GM18868 (cell line): ENCODE results near the gene PPP1R9A.

Experiments used
- ATAC-seq: cut with Tn5 transposase; IDR thresholded peaks from one replicate; pipeline ENCODE4 v1.9.1; 2021; ENCODE audit warnings: mild to moderate bottlenecking, moderate library complexity; ENCODE audit not compliant: unreplicated experiment

The PPP1R9A gene

DNA sequence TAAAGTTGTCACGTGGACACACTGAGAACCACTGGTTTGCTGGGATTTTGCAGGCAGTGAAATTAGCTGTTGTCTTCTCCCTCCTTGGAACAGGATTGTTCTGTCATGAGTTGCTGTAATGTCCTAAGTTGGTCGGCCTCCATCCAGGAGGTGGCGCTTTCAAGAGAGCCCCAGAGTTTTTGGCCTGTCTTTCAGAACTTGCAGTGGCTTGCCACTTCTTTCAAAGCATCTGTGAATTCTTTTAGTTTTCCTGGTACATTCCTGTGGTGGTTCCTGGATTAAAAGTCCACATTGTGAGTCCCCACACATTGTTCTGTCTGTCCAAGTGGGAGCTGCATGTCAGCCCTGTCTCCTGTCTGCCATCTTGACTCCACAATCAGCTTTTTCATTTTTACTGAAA lies 283.1 kb downstream of the PPP1R9A start:
- no peak for ATAC-seq

DNA sequence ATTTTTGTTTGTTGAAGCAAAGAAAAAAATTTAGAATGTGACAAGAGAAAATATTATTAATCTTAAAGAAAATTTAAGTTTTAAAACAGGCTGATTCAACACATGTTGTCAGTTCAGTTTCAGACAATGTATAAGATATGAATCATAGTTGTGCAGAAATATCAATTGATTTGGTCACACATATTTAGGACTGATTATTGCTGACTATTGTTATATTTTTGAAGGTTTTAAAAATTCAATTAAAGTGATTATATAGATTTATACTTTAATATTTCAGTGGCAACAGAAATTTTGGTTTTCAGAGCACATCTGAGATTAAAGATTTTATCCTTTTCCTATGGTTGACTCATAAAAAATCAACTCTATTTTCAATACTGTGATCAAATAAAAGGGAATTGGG lies 284.4 kb downstream of the PPP1R9A start:
- ATAC-seq: no peak

DNA sequence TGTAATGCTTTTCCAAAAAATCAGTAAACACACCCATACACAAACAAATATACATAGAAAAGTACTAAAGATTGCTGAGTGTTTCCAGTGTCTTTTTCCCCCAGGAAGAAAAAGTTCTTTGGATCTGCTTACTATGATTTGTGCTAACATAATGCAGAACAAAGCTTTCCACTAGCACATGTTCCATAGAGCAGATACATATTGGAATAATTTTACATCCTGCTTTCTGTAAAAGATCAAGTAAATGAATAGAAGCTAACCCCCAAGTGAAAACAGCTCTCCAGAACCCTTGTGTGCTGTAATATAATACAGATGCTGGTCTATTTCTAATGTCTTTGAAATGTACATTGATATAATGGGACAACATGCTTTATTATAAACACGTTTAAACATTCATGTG lies 291.5 kb downstream of the PPP1R9A start:
- ATAC-seq: no peak

DNA sequence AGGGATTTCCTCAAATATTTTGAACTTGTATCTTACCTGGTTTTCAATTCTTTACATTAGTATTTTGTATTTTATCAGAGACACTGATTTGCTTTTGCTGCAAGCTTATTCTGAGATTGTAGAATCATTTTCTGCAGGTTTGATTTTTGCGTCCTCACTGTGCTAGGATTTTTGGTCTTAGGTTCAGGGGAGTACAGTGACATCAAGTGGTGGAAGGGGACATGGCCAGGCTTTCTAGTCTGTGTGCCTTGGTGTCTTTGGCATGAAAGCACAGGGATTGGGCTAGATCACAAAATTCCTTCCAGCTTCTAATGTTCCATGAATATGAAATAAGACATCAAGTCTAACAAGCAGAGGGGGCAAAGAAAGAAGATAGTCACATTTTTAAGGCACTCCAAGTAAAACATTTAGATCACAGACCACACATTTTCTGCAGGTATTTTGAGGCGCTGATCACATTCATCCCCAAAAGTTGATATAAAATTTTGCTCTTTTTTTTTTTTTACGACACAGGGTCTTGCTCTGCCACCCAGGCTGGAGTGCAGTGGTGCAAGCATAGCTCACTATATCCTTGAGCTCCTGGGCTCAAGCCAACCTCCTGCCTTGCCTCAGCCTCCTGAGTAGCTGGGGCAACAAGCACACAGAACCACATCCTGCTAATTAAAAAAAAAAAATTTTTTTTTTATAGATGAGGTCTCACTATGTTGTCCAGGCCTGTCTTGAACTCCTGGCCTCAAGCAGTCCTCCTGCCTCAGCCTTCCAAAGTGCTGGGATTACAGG lies 292.6 kb downstream of the PPP1R9A start:
- peak; percentile 77 for ATAC-seq

DNA sequence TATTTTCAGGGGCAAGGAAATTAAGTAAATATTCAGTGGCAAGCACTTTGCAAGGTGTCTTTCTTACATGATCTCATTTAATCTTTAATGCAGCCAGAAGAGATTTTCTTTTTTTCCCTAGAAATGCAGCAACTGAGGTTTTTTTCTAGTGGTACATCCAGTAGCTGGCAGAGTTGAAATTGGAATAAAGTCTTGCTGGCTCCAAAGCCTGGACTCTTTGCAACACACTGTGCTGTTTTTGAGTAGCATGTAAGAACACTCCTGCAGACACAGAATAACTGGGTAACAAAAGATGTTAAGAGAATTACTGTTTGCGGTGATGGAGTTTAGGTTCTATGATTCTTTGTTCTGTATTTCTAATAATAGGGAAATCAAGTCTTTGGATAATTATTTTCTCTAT lies 293.3 kb downstream of the PPP1R9A start:
- no peak for ATAC-seq

DNA sequence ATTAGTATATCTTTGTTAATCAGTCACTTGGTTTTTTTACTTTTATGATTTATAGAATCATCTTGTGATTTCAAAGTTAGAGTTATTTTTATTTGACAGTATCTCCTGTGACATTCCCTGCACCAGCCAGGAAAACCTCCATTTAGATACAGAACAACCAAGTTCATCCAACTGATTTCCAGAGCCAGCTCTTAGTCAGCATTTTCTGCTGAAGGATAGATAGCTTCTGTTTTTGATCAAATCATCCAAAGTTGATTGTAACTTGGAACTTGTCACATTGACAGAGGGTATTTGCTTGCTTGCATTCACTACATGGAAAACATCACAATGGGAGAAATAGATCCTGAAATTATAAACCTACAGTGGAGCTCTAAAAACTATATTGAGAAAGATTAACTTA lies 294.3 kb downstream of the PPP1R9A start:
- ATAC-seq: no peak

DNA sequence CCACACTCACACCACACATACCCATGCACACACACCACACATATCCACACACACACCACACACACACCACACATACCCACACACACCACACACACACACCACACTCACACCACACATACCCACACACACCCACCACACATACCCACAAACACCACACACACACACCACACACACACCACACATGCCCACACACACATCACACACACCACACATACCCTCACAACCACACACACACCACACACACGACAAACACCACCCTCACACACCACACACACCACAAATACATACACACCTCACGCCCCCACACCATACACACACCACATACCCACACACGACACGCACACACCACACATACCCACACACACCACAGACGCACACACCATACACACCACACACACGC lies 297.2 kb downstream of the PPP1R9A start:
- no peak for ATAC-seq

DNA sequence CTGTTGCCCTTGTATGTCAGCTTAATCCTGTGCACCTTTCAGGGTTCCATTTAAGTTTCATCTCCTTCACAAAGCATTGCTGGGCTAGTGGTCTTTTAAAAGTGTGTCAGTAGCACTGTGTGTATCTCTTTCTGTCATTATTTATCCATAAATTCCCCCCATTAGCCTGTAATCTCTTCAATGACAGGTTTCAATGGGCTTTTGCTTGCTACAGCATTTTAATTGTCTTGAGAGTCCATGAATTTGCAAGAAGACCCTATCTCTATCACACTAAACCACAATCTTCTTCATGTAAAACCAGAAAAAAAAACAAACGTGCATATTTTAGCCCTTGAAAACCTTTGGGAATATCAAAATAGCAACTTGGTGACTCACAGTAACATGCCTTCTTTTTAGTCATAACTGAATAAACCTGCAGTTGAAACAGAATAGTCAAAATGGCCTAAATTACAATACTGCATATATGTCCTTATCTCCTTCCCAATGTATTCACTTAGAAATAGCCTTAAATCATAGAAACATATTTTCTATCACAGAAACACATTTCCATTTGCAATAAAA lies 298.4 kb downstream of the PPP1R9A start:
- ATAC-seq: no peak

DNA sequence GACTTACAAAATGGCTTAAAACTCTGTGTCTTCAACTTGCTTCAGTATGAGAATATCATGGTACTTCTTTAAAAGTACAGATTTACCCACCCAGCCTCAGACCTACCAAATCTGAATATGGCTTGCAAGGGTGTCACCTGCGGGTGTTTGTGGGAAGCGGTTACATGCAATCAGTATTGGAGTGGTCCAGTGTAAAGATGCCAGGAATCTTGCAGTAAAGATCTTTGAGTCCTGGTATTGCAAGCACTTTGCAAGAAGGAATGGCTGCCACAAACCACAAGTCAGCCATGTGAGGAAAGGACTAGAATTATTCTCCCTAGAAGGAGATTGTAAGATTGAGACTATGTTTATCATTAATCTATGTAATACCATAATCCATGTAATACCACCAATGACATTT lies 301.9 kb downstream of the PPP1R9A start:
- ATAC-seq: no peak

DNA sequence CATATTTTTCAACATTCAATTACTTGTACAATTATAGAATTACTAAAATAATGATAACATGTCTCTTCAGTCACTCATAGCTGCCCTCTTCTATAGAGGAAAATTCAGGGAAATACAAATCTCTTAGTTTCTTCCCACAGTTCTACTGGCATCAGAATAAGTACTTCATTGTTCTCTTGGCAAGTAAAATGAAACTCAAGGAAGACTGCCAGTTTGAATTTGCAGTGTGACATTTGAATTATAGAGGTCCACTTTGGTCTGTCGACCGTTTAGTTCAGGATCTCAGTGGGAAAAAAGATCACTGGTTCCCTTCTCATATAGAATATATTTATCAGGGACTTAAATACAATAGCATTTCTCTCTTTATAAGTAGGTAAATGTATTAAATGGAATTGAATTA lies 302.4 kb downstream of the PPP1R9A start:
- ATAC-seq: no peak

DNA sequence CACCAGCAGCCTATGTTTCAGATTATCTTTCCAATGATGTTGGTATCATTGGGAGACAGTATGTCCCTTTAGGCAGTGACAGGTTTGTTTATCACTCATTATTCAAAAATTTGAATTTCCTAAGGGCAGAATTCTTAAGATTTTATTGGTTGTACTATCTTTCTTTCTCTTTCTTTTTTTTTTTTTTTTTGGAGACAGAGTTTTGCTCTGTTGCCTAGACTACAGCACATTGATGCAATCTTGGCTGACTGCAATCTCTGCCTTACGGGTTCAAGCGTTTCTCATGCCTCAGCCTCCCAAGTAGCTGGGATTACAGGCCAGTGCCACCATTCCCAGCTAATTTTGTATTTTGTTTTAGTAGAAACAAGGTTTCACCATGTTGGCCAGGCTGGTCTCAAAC lies 305.8 kb downstream of the PPP1R9A start:
- ATAC-seq: no peak

DNA sequence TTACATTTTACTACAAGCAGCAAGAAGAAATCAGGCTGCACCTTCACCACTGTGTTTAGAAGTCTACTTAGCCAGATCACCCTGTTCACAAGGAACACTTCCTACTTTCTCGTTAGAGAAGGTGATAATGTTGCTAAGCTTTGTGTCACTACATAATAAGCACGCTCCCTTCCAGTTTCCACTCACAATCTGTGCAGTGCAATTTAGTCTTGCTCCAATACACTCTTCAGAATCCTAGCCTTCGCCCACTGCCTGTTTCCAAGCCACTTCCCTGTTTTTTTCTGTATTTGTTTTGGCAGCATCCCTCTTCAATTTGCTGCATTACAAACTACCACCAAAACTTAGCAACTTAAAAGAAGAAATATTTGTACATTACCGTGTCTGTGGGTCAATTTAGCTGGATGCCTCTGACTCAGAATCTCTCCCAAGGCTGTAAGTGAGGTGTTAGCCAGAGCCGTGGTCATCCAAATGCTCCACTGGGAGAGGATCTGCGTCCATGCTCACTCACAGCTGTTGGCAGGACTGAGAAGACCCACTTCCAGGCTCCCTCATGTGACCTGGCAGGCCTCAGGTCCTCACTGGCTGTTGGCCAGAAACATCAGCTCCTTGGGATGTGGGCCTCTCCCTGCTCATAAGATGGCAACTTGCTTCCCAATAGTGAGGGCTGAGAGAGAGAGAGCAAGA lies 306.6 kb downstream of the PPP1R9A start:
- no peak for ATAC-seq

DNA sequence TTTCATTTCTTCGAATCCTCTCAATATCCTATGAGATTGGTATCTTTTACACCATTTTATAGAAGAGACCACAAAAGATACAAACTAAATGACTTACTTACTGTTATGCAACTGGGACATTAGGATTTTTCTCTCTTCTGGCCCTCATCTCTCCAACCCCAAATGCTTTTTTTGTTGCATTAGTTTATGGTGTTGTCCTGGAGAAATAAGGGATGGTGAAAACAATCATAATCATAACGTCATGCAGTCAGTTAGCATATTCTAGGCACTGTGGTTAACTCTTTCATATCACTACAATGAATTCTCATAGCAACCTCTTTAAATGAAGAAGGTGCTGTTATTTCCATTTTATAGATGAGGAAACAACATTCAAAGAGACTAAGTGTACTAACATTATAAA lies 312.3 kb downstream of the PPP1R9A start:
- ATAC-seq: no peak

DNA sequence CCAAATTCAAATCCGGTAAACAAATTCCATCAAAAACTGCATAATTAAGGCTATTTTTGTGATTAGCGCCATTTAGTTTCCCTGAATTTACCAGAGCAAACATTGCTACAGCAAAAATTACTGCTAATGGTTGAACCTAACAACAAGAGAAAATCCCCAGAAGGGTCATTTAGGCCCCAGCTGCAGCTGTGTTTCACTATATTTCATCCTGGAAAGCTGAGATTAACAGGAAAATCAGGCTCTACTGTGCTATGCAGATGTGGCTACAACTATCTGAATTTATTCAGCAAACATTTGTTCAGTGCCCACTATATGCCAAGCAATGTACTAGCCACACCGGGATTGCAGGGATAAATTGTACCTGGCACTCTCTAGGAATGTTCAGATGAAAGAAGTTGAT lies 312.9 kb downstream of the PPP1R9A start:
- no peak for ATAC-seq

DNA sequence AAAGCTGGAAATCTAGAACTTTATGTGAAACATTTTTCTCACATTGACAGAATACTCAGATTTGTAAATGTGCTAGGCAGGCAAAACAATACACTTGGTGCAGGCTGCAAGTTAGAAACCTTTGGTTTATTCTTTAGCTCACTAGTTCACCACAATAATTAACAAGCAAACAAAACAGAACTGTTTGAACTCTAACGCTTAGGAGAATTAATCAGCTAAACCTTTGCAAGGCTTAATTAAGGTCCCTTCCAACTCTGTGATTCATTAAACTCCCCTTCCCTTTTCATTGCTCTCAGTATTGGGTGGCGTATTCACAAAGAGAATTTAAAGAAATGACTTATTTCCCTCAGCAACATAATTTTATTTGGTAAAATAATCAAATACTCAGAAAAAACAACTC lies 317.9 kb downstream of the PPP1R9A start:
- ATAC-seq: no peak

DNA sequence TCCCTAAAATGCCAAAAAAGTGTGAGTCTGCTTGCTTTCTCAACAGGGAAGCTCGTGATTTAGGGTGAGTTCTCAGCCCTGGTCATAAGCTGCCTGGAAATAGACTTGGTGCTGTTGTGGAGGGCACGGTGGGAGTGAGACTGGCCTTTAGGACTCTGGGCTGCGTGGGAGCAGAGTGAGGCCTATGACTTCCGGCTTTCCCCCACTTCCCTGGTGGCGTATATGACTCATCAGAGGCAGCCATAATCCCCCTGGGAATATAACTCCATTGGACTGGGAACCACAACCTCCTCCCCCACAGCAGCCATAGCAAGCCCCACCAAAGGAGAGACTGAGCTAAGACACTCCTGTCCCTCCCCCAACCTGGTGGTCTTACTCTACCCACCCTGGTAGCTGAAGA lies 321.9 kb downstream of the PPP1R9A start:
- no peak for ATAC-seq

DNA sequence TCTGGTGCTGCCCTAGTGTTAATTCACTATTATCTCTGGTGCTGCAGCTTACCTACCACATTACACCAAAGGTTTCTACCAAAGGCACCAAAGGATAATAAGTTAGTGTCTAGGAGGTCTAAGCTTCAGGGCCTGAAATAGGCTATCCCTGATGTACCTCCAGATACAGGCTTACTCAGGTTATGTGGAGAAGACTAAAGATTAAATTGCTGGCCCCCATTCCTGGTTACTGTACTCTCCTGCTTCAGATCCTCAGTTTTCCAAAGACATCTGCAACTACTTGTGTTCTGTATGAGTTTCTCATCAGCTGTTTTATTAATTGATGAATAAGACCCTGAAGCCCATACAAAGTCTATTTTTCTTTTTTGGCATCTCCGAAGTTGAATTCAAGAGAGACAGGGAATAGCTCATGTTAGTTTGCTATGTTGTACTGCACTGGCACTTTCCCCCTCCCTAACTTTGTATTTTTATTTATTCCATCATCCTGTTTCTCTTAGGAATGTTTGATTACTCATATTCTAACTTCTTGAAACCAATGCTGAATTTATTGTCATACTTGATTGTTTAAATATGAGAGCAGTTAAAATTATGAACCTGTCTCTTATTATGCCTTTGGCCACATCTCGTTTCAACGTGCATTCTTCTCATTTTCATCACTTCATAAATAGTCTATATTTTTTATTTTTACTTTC lies 331.0 kb downstream of the PPP1R9A start:
- ATAC-seq: no peak

DNA sequence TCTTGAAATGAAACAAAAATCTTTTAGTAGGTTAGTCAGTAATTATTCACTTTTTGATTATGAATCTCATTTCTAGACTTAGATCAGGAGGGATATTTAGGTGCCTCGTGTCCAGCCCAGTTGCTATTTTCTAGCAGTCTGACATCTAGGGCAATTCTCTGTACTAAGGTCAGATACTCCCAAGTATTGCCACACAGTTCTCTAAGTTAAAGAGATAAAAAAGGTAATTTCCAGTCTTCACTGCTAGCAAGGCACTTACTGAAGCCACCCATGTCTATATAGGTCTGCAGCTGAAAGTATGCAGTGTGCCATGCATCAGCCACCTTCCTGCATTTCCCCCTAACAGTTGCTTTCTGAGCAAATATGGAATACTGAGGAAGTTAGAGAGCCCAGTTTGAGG lies 333.5 kb downstream of the PPP1R9A start:
- ATAC-seq: no peak

DNA sequence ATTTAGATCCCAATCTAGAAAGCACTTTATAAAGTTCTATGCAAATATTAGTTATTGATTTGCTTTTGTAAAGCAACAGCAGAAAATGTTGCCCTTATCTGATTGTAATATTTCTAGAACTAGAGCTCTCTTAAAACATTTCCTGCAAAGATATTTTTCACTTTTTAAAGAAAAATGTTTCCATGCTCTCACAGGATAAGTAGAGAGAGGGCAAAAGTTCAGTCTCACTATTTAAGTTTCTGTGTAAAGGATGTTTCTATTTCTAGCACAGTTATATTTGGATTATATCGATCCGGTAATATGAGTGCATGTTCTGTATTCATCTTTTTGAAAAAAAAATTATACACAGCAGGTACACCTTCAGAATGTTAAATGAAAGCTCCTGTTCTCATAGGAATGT lies 334.9 kb downstream of the PPP1R9A start:
- no peak for ATAC-seq

DNA sequence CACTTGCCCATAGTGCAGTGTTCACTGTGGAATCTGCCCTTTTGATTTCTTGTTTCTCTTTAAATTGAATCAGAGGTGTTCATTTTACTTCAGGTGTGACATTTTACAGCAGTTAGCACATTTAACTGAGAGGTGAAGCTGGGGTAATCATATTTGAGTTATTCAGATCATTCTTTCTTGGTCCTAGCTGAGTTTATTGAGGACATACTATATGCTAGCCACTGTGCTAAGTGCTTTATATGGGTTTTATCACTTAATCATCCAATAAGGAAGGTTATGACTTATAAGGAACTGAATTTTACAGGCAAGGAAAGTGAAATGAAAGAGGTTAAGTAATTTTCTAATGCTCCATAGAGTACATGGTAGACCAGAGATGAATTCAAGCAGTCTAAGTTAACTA lies 337.2 kb downstream of the PPP1R9A start:
- no peak for ATAC-seq

DNA sequence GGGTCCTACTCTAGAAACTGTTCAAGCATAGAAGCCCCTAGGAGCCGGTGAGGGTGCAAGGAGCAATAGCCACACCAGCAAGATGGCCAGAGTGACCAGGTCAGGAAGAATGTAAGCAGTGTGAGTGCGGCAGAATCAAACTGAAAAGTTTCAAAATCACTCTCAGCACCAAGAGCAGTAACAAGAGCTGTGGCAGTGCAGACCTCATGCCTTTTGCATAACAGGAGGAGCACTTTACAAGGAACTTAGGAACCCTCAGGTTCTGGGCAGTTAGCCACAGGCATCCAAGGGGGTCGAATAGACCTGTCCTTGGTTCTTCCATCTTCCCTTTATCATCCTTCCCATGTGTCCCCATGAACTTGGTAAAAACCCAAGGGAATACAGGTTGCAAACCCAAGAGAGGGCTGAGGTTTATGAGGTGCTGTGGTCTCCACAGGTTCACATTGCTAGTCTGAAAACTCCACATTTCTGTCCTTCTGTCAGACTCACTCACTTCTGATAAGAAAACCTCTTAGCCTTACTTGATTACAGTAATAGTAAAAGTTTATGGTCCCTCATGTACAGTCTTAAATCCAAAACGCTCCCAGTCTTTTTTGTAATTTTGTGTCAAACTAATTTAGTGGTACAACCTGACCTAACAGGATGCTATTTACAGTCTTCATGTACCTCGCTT lies 338.6 kb downstream of the PPP1R9A start:
- no peak for ATAC-seq
